HepG2 (cell line): ENCODE data around the gene RRAD. TPM values are rescaled to one million over a fixed set of nuclear protein-coding genes. Genes with fewer than 3 reads are reported as not detected.

Experiments
- HIVEP1 ChIP-seq: sonication (generic); formaldehyde crosslinking; IDR thresholded peaks from 2 replicates; pipeline ENCODE4 v1.4.0; 2020; ENCODE audit warnings: mild to moderate bottlenecking, missing genetic modification reagents
- KAT7 ChIP-seq: IDR thresholded peaks from 2 replicates; pipeline ENCODE4 v1.6.1; 2018; ENCODE audit warnings: borderline replicate concordance, missing compliant biosample characterization
- PAXIP1 ChIP-seq: sonication (generic); formaldehyde crosslinking; conservative IDR thresholded peaks from 2 replicates; pipeline ENCODE4 v1.4.0; 2020; ENCODE audit warnings: mild to moderate bottlenecking, missing genetic modification reagents, moderate library complexity
- SKIL ChIP-seq: sonication (generic); formaldehyde crosslinking; IDR thresholded peaks from 2 replicates; pipeline ENCODE4 v1.8.0; 2022; ENCODE audit warnings: missing genetic modification reagents, mild to moderate bottlenecking, moderate library complexity, borderline replicate concordance
- ZFYVE20 ChIP-seq: sonication (generic); formaldehyde crosslinking; IDR thresholded peaks from 2 replicates; pipeline ENCODE4 v1.8.0; 2023; ENCODE audit warnings: low read depth, mild to moderate bottlenecking, moderate library complexity, missing genetic modification reagents, borderline replicate concordance
- ZNF350 ChIP-seq: sonication (generic); formaldehyde crosslinking; IDR thresholded peaks from 2 replicates; pipeline ENCODE4 v1.4.0; 2020; ENCODE audit warnings: mild to moderate bottlenecking, low read depth, missing genetic modification reagents, borderline replicate concordance
- ZNF570 ChIP-seq: sonication (generic); formaldehyde crosslinking; IDR thresholded peaks from 2 replicates; pipeline ENCODE4 v1.4.0; 2020; ENCODE audit warnings: mild to moderate bottlenecking, missing genetic modification reagents, borderline replicate concordance
- ZNF891 ChIP-seq: sonication (generic); formaldehyde crosslinking; IDR thresholded peaks from 2 replicates; pipeline ENCODE4 v1.5.0; 2020; ENCODE audit warnings: mild to moderate bottlenecking, missing genetic modification reagents
- polyA plus RNA-seq, 8 experiments: library from polyadenylated mRNA; depleted of rRNA in 3 of 8; stranded (reverse) in 7 of 8; unstranded in 1 of 8; fragments of >200 nt; fragmentation: Illumina TruSeq in 4 of 8; extraction: Trizol in 4 of 8; gene quantifications; 2 replicates each; pipeline versions ENCODE4 v1.2.1 to v1.2.3, GENCODE V29; 2011 to 2016; ENCODE audit warnings: low read depth in 4 of 8, missing spikeins in 1 of 8, mixed read lengths in 1 of 8; ENCODE audit not compliant: insufficient read depth in 1 of 8
- total RNA-seq, 5 experiments: library from RNA; depleted of rRNA; stranded (reverse); fragments of >200 nt; fragmentation: Illumina TruSeq; extraction: Trizol; gene quantifications; 2 replicates each; pipeline ENCODE4 v1.2.3, GENCODE V29; 2016; ENCODE audit warnings: low read depth in 1 of 5
- TF ChIP-seq, protein P1 (sequence below): sonication (generic); formaldehyde crosslinking; IDR thresholded peaks from 2 replicates; pipeline ENCODE4 v1.5.0; 2020; ENCODE audit warnings: missing genetic modification reagents, mild to moderate bottlenecking, borderline replicate concordance
- TF ChIP-seq, protein P2 (sequence below): sonication (generic); formaldehyde crosslinking; conservative IDR thresholded peaks from 2 replicates; pipeline ENCODE4 v1.8.0; 2022; ENCODE audit warnings: mild to moderate bottlenecking, moderate library complexity, missing genetic modification reagents
- TF ChIP-seq, protein P3 (sequence below): sonication (generic); formaldehyde crosslinking; IDR thresholded peaks from 2 replicates; pipeline ENCODE4 v1.4.0; 2020; ENCODE audit warnings: missing genetic modification reagents, borderline replicate concordance

The RRAD gene
- total and polyA plus RNA-seq, 2 of the 13 experiments (the other 11 are each of a cell fraction or from before 2014, with no cell fraction given) = 0.80 to 1.1 TPM

DNA sequence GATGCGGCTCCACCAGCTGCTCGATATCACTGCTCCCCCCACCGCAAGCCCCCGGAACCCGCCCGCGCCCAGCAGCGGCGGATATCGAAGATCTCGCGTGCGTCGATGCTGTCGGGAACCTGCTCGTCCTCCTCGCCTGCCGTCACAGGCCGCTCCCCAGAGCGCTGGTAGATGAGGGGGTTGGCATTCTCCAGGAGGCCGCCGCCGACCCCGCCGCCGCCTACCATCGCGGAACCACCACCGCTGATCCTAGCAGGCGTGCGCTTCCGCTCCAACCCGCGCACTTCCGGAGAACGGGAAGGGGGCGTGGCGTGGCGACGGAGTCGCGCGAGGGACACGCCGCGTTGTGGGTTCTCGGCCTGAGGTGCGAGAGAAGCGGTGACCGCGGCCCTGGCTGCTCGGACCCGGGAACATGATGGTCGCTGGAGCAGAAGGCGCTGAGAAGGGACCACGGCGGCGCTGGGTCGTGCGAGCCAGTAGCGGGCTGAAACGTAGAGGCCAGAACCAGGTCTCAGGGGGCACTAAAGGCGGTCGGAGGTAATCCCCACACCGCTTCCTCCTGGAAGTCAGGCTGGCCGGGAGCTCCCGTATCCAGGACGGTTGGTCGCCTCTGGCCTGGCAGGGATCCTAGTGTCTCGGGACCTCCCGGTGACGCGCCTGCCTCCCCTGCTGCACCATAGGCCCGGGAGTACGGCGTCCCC, 9.0 kb upstream of the RRAD start, which contains the start of gene CIAO2B (continued):
- TF ChIP-seq, protein P1, sequence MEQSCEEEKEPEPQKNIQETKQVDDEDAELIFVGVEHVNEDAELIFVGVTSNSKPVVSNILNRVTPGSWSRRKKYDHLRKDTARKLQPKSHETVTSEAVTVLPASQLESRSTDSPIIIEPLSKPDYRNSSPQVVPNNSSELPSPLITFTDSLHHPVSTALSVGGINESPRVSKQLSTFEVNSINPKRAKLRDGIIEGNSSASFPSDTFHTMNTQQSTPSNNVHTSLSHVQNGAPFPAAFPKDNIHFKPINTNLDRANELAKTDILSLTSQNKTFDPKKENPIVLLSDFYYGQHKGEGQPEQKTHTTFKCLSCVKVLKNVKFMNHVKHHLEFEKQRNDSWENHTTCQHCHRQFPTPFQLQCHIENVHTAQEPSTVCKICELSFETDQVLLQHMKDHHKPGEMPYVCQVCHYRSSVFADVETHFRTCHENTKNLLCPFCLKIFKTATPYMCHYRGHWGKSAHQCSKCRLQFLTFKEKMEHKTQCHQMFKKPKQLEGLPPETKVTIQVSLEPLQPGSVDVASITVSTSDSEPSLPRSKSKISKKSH (CRISPR knock-in tag) = peak; percentile 71; the same call in 1 of the 2 replicates
- TF ChIP-seq PAXIP1 (CRISPR knock-in tag) (peak; percentile 54), ZNF891 (CRISPR knock-in tag) (peak; percentile 99), ZNF570 (CRISPR knock-in tag) (0 out of 2 replicates have a peak, but pooled peaks have one; percentile 64), SKIL (CRISPR knock-in tag) (no peak), ZNF350 (CRISPR knock-in tag) (peak; percentile 93; the same call in 1 of the 2 replicates), ZFYVE20 (CRISPR knock-in tag) (no peak), HIVEP1 (CRISPR knock-in tag) (peak; percentile 97), KAT7 (CRISPR knock-in tag) (peak; percentile 92)
- TF ChIP-seq, protein P2, sequence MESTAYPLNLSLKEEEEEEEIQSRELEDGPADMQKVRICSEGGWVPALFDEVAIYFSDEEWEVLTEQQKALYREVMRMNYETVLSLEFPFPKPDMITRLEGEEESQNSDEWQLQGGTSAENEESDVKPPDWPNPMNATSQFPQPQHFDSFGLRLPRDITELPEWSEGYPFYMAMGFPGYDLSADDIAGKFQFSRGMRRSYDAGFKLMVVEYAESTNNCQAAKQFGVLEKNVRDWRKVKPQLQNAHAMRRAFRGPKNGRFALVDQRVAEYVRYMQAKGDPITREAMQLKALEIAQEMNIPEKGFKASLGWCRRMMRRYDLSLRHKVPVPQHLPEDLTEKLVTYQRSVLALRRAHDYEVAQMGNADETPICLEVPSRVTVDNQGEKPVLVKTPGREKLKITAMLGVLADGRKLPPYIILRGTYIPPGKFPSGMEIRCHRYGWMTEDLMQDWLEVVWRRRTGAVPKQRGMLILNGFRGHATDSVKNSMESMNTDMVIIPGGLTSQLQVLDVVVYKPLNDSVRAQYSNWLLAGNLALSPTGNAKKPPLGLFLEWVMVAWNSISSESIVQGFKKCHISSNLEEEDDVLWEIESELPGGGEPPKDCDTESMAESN (CRISPR knock-in tag) = peak; percentile 98
- TF ChIP-seq, protein P3, sequence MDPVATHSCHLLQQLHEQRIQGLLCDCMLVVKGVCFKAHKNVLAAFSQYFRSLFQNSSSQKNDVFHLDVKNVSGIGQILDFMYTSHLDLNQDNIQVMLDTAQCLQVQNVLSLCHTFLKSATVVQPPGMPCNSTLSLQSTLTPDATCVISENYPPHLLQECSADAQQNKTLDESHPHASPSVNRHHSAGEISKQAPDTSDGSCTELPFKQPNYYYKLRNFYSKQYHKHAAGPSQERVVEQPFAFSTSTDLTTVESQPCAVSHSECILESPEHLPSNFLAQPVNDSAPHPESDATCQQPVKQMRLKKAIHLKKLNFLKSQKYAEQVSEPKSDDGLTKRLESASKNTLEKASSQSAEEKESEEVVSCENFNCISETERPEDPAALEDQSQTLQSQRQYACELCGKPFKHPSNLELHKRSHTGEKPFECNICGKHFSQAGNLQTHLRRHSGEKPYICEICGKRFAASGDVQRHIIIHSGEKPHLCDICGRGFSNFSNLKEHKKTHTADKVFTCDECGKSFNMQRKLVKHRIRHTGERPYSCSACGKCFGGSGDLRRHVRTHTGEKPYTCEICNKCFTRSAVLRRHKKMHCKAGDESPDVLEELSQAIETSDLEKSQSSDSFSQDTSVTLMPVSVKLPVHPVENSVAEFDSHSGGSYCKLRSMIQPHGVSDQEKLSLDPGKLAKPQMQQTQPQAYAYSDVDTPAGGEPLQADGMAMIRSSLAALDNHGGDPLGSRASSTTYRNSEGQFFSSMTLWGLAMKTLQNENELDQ (CRISPR knock-in tag) = peak; percentile 11; the same call in 1 of the 2 replicates
